KOPT-K1 (cell line): Measurements from ENCODE around the gene IGSF22.

Experiments used
- H3K27ac ChIP-seq: fragments of 200-600 bp; sonication (generic); 2 replicates; pipeline ENCODE4 v1.5.1; 2016; ENCODE audit warnings: antibody characterized with exemption, mild to moderate bottlenecking, low read depth, low read length; ENCODE audit not compliant: poor library complexity, severe bottlenecking
- H3K36me3 ChIP-seq: fragments of 200-600 bp; sonication (generic); 2 replicates; pipeline ENCODE4 v1.5.1; 2017; ENCODE audit warnings: antibody characterized with exemption, mild to moderate bottlenecking, low read length, moderate library complexity; ENCODE audit not compliant: insufficient read depth
- H3K9me3 ChIP-seq: fragments of 200-600 bp; sonication (generic); 2 replicates; pipeline ENCODE4 v1.5.1; 2017; ENCODE audit warnings: antibody characterized with exemption, low read length, mild to moderate bottlenecking; ENCODE audit not compliant: insufficient read depth, poor library complexity, severe bottlenecking

Gene IGSF22

GRCh38 chr11:18731441-18731840 lies 5.5 kb upstream of the IGSF22 start:
- H3K27ac ChIP-seq: no peak overlapping the region

DNA sequence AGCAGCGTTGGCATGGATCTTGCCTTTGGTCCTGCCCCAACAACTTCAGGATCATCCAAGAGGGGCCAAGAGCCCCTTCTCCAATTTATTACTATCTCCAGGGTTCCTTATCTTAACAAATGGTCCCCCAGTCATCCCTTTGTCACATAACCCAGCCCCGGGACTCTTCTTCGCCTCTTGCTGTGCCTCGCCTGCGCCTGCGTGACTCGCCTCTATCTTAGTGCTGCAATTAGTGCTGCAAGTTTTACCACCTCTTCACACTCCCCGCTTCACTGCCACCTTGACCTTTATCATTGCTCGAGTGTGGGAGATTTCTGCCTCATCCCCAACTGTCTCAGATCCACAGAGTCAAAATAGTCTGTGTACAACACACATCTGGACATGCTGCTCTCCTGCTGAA lies 4.0 kb upstream of the IGSF22 start:
- H3K9me3 ChIP-seq: no peaks in the 10 kb centered on the region
- H3K27ac ChIP-seq: no peak overlapping the region

More at GRCh38 chr11:18731441-18731840, 5.5 kb upstream of the IGSF22 start:
- no peaks in the 10 kb centered on the region for H3K9me3 ChIP-seq
- no peaks in the 10 kb centered on the region for H3K36me3 ChIP-seq

GRCh38 chr11:18729426-18729825 lies 3.4 kb upstream of the IGSF22 start:
- Histone ChIP-seq H3K36me3 (no peaks in the 10 kb centered on the region), H3K9me3 (no peaks in the 10 kb centered on the region), H3K27ac (no peak overlapping the region)

More for the DNA sequence above, 4.0 kb upstream of the IGSF22 start:
- no peaks in the 10 kb centered on the region for H3K36me3 ChIP-seq

GRCh38 chr11:18728658-18729057 lies 2.7 kb upstream of the IGSF22 start:
- no peaks in the 10 kb centered on the region for H3K9me3 ChIP-seq
- no peaks in the 10 kb centered on the region for H3K36me3 ChIP-seq
- H3K27ac ChIP-seq: no peak overlapping the region

- H3K9me3 ChIP-seq: no peaks in the 10 kb centered on the region
- H3K36me3 ChIP-seq: no peaks in the 10 kb centered on the region
- no peak overlapping the region for H3K27ac ChIP-seq
Measured at GRCh38 chr11:18727479-18728236, 1.7 kb upstream of the IGSF22 start.

- no peaks in the 10 kb centered on the region for H3K36me3 ChIP-seq
- H3K9me3 ChIP-seq: no peaks in the 10 kb centered on the region
- H3K27ac ChIP-seq: no peak overlapping the region
Measured at GRCh38 chr11:18723991-18724390, 2.0 kb downstream of the IGSF22 start.

- Histone ChIP-seq H3K9me3 (no peaks in the 10 kb centered on the region), H3K36me3 (no peaks in the 10 kb centered on the region)
Measured at GRCh38 chr11:18722293-18722637, 3.7 kb downstream of the IGSF22 start.

DNA sequence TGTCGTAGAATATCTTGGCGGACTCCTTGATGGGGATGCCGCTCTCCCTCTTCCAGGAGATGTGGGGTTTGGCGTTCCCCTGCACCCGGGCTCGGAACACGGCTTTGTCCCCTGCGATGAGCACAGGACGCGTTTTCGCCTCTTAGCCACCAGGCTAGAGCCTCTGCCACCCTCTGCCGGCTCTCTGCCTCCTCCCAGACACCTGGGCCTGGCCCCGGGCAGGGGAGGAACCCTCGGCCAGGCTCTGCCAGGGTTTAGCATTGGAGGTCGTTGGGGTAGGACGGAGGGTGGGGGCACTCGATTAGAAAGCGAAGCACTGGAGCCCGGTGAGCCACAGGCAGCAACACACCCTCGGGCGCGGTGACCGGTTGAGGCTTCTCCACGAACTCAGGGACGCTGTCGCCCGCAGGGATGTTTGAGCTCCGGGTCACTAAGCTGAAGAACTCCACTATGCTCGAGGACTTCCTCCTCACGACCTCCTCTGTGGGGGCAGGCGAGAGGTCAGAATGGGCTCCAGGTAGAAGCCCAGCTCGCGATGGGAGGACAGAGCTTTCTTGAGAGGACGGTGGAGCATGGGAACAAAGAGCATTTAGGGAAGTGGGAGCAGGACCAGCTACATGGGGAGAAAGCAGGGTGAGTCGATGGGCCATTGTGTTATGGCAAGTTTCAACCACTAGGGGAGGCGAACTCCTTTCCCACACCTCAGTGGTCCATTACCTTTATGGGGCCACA lies 4.3 kb downstream of the IGSF22 start:
- no peak overlapping the region for H3K27ac ChIP-seq
- H3K9me3 ChIP-seq: no peaks in the 10 kb centered on the region

More at GRCh38 chr11:18722293-18722637, 3.7 kb downstream of the IGSF22 start:
- H3K27ac ChIP-seq: no peak overlapping the region

GRCh38 chr11:18720808-18721560 lies 5.0 kb downstream of the IGSF22 start:
- H3K9me3 ChIP-seq: no peaks in the 10 kb centered on the region

More for the DNA sequence above, 4.3 kb downstream of the IGSF22 start:
- no peaks in the 10 kb centered on the region for H3K36me3 ChIP-seq

DNA sequence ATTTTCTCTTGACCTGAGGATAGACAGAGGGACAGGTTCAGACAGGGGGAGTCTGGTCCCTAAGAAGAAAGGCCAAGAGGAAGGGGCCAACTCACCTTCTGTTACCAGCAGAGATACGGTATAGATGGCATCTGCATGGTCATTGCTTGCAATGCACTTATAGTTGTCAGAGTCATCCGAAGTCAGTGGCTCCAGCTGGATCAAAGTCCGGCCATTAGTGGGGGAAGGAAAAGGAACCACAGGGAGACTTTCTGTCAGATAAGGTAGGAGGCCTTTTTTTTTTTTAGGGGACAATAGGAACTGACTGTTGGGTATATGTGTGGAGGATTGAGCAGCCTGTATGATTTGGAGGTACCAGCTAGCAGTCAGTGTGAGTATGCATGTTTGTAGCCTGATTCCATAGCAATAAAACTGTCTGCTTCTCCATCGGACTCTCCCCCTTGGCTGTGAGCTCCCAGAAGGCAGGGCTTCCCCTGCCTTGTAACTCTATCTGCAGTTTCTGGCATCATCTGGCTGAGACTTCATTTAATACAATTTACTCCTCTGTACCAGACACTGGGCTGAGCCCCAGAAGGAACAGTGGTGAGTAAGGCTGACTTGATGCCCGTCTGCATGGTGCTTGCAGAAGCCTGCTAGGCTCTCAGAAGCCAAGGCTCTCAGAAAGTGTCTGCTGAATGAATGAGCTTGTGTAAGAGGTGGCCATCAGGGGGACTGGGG lies 5.7 kb downstream of the IGSF22 start:
- no peaks in the 10 kb centered on the region for H3K36me3 ChIP-seq
- no peak overlapping the region for H3K27ac ChIP-seq
- H3K9me3 ChIP-seq: no peaks in the 10 kb centered on the region

More at GRCh38 chr11:18720808-18721560, 5.0 kb downstream of the IGSF22 start:
- no peaks in the 10 kb centered on the region for H3K36me3 ChIP-seq
- H3K27ac ChIP-seq: no peak overlapping the region

- H3K36me3 ChIP-seq: no peaks in the 10 kb centered on the region
- no peaks in the 10 kb centered on the region for H3K9me3 ChIP-seq
- no peak overlapping the region for H3K27ac ChIP-seq
Measured at GRCh38 chr11:18715476-18715875, 10.5 kb downstream of the IGSF22 start.

DNA sequence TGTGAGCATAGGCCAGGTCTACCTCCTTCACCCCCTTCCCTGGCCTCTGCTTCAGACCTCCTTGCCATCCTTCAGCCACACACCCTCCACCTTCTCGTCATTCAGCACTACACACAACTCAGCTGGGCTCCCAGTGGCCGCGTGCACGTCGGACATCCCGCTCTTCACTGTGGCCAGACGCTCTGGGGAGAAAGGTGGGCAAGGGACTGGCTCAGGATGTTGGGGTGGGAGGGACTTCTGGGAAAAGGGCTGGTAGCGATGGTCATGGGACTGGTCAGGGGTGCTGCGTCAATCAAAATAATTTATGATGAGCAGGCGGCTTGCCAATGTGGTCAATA lies 11.6 kb downstream of the IGSF22 start:
- no peak overlapping the region for H3K27ac ChIP-seq
- no peaks in the 10 kb centered on the region for H3K36me3 ChIP-seq
- no peaks in the 10 kb centered on the region for H3K9me3 ChIP-seq

GRCh38 chr11:18713646-18714442 lies 12.1 kb downstream of the IGSF22 start:
- Histone ChIP-seq H3K36me3 (no peaks in the 10 kb centered on the region), H3K27ac (no peak overlapping the region), H3K9me3 (no peaks in the 10 kb centered on the region)

DNA sequence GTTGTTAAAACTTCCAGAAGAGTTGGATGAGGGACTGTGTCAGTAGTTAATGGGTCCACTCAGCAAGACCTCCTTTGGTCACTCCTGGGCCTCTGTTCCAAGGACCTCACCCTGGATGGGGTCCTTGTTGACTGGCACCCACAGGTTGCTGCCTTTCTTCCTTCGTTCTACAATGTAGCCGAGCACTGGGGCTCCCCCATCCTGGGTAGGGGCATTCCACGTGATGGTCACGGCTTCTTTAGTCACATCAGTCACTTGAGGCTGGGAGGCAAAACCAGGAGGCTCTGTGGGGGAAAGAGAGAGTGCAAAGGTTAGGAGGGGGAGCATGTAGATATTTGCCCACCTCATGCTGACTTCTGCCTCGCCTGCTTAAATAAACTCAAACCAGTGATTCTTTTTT lies 15.4 kb downstream of the IGSF22 start:
- Histone ChIP-seq H3K9me3 (no peaks in the 10 kb centered on the region), H3K27ac (no peak overlapping the region), H3K36me3 (no peaks in the 10 kb centered on the region)
